ENCODE results near the gene ZMIZ1.

Gene ZMIZ1

GRCh38 chr10:79283616-79284015 is 214.8 kb downstream of the ZMIZ1 start:
- TF ChIP-seq, protein P1, sequence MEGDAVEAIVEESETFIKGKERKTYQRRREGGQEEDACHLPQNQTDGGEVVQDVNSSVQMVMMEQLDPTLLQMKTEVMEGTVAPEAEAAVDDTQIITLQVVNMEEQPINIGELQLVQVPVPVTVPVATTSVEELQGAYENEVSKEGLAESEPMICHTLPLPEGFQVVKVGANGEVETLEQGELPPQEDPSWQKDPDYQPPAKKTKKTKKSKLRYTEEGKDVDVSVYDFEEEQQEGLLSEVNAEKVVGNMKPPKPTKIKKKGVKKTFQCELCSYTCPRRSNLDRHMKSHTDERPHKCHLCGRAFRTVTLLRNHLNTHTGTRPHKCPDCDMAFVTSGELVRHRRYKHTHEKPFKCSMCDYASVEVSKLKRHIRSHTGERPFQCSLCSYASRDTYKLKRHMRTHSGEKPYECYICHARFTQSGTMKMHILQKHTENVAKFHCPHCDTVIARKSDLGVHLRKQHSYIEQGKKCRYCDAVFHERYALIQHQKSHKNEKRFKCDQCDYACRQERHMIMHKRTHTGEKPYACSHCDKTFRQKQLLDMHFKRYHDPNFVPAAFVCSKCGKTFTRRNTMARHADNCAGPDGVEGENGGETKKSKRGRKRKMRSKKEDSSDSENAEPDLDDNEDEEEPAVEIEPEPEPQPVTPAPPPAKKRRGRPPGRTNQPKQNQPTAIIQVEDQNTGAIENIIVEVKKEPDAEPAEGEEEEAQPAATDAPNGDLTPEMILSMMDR (IDR thresholded peaks at IDR 0.05; ENCODE audit: extremely low read depth, missing control alignments) = no peak
- DNase-seq (ENCODE audit: low spot score) = no peak

DNA sequence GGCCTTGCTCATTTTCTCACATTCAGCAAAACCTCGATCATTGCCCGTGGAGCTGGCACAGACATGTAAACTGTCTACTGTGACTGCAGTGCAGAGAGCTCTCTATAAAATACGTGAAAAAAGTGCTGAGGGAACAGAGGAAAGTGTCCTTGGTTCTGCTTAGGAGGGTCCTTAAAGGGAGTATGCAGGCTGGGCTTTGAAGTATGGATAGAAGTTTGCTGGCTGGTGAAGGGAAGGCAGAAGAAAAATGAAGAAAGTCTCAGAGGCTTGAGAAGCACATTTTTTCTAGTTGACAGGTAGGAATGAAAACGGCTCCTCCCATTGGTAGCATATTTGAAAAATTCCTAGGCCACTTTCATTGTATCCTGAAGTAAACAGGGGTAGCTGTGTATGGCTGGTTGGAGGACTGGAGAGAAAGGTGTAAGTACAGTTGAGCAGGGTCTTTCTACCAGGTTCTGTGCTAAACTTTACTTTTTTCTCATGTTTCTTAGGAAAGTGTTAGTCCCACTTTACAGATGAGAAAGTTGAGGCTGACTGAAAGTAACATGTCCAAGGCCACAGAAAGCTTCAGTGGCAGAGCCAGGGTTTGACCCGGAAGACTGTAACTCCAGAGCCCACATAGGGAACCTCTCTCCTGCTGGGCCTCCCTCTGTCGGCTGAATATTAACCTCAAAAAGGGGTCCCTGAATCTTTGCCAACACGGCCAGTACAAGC is 215.5 kb downstream of the ZMIZ1 start:
- DNase-seq (ENCODE audit: low spot score) = no peak
- TF ChIP-seq, protein P1 (IDR thresholded peaks at IDR 0.05; ENCODE audit: extremely low read depth, missing control alignments) = no peak

- peak; percentile 88 for DNase-seq (ENCODE audit: low spot score)
- TF ChIP-seq, protein P1 (IDR thresholded peaks at IDR 0.05; ENCODE audit: extremely low read depth, missing control alignments) = no peak
These were observed 216.8 kb downstream of the ZMIZ1 start for GRCh38 chr10:79285315-79286197.

GRCh38 chr10:79286318-79286951 is 217.7 kb downstream of the ZMIZ1 start:
- TF ChIP-seq, protein P1 (IDR thresholded peaks at IDR 0.05; ENCODE audit: extremely low read depth, missing control alignments) = no peak
- peak; percentile 94 for DNase-seq (ENCODE audit: low spot score)

- TF ChIP-seq, protein P1 (IDR thresholded peaks at IDR 0.05; ENCODE audit: extremely low read depth, missing control alignments) = no peak
These were observed 219.4 kb downstream of the ZMIZ1 start for GRCh38 chr10:79287973-79288723.

GRCh38 chr10:79289801-79290200 is 221.0 kb downstream of the ZMIZ1 start:
- DNase-seq (ENCODE audit: low spot score) = no peak
- TF ChIP-seq, protein P1 (IDR thresholded peaks at IDR 0.05; ENCODE audit: extremely low read depth, missing control alignments) = no peak

More at GRCh38 chr10:79287973-79288723, 219.4 kb downstream of the ZMIZ1 start:
- no peak for DNase-seq (ENCODE audit: low spot score)
